ENCODE measurements around the gene AKAP6.

DNA sequence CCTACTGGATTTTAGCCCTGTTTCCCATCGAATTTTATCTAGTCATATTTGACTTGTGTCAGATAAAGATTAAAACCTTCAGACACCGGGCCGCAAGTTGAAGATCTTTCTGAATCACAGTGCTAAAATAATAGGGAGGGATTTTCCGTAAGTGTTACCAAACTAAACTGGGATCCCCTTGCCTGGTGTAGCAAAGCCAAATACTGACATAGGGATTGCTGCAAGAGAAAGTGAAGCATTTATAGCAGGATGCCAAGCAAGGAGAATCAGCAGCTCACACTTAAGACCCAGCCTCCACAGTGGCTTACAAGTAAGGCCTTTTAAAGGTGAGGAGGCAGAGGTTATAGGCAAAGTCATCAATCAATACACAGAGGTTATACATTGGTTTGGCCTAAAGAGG is 147.4 kb downstream of the AKAP6 start:
- TF ChIP-seq, protein P1, sequence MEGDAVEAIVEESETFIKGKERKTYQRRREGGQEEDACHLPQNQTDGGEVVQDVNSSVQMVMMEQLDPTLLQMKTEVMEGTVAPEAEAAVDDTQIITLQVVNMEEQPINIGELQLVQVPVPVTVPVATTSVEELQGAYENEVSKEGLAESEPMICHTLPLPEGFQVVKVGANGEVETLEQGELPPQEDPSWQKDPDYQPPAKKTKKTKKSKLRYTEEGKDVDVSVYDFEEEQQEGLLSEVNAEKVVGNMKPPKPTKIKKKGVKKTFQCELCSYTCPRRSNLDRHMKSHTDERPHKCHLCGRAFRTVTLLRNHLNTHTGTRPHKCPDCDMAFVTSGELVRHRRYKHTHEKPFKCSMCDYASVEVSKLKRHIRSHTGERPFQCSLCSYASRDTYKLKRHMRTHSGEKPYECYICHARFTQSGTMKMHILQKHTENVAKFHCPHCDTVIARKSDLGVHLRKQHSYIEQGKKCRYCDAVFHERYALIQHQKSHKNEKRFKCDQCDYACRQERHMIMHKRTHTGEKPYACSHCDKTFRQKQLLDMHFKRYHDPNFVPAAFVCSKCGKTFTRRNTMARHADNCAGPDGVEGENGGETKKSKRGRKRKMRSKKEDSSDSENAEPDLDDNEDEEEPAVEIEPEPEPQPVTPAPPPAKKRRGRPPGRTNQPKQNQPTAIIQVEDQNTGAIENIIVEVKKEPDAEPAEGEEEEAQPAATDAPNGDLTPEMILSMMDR (IDR thresholded peaks at IDR 0.05; ENCODE audit: low read depth, low read length, poor library complexity, severe bottlenecking) = no peak
- TF ChIP-seq EZH2phosphoT487 (IDR thresholded peaks at IDR 0.05; ENCODE audit: borderline replicate concordance, low read length) = no peak
